ENCODE results near the gene FOXP4. TPM values are rescaled to one million over a fixed set of nuclear protein-coding genes. Genes with fewer than 3 reads are reported as not detected.

FOXP4 gene
- total RNA-seq, 1 donor from 2014 or later: 27.9 TPM

DNA sequence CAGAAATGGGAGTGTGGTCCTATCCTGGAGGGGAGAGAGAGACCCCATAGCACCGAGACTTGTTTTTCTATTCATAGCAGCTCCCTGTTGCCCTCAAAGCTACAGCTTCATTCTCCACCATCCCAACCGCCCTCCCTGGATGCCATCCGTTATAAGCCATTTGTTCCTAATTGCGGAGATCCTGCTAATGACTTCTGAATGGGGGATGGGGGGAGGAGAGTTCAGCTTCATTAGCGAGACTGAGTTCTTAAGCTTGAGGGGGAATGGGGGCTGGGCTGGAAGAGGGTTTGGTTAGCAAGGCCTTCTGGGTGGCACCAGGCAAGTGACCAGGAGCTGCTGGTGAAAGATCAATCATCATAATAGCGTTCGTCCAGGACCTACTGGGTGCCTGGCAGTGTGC is 27.1 kb downstream of the FOXP4 start:
- Mint-ChIP-seq H3K9me3 (ENCODE audit: unreplicated experiment) (peaks cover 6% of the 10 kb centered on the region), H3K36me3 (ENCODE audit: unreplicated experiment) (no peaks in the 10 kb centered on the region), H3K27ac (ENCODE audit: unreplicated experiment) (peak overlapping the region; percentile 49), H3K4me3 (ENCODE audit: unreplicated experiment) (peak overlapping the region; percentile 35), H3K27me3 (ENCODE audit: unreplicated experiment) (peaks cover 13% of the 10 kb centered on the region), H3K4me1 (ENCODE audit: low read depth, unreplicated experiment) (peaks cover 58% of the 10 kb centered on the region)
- TF ChIP-seq, protein P1, sequence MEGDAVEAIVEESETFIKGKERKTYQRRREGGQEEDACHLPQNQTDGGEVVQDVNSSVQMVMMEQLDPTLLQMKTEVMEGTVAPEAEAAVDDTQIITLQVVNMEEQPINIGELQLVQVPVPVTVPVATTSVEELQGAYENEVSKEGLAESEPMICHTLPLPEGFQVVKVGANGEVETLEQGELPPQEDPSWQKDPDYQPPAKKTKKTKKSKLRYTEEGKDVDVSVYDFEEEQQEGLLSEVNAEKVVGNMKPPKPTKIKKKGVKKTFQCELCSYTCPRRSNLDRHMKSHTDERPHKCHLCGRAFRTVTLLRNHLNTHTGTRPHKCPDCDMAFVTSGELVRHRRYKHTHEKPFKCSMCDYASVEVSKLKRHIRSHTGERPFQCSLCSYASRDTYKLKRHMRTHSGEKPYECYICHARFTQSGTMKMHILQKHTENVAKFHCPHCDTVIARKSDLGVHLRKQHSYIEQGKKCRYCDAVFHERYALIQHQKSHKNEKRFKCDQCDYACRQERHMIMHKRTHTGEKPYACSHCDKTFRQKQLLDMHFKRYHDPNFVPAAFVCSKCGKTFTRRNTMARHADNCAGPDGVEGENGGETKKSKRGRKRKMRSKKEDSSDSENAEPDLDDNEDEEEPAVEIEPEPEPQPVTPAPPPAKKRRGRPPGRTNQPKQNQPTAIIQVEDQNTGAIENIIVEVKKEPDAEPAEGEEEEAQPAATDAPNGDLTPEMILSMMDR (IDR thresholded peaks at IDR 0.05; ENCODE audit: partially characterized antibody, unreplicated experiment): no peak
- DNase-seq: no peak

DNA sequence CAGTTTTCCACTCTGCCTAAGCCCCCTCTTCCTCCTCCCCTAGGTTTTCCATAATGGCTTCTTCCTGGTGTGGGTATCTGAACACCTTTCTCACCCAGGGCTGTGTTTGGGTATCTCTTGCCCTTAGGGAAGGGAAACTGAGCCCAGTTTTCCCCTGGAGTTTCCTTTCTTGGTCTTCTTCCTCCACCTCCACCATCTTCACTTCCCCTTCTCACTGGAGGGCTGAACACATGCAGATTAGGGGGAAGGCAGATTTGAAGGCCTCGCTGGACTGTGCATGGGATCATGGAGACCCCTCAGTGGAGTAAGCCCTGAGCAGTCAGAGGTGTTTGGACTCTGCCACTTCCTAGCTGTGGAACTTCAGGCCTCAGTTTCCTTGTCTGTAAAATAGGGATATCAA is 27.8 kb downstream of the FOXP4 start:
- peaks cover 59% of the 10 kb centered on the region for H3K4me1 Mint-ChIP-seq (ENCODE audit: low read depth, unreplicated experiment)
- no peak for DNase-seq
- TF ChIP-seq, protein P1 (IDR thresholded peaks at IDR 0.05; ENCODE audit: partially characterized antibody, unreplicated experiment): no peak
- H3K27me3 Mint-ChIP-seq (ENCODE audit: unreplicated experiment): peaks cover 16% of the 10 kb centered on the region
- H3K36me3 Mint-ChIP-seq (ENCODE audit: unreplicated experiment): no peaks in the 10 kb centered on the region
- H3K9me3 Mint-ChIP-seq (ENCODE audit: unreplicated experiment): peaks cover 7% of the 10 kb centered on the region
- no peak overlapping the region for H3K27ac Mint-ChIP-seq (ENCODE audit: unreplicated experiment)
- H3K4me3 Mint-ChIP-seq (ENCODE audit: unreplicated experiment): no peak overlapping the region

DNA sequence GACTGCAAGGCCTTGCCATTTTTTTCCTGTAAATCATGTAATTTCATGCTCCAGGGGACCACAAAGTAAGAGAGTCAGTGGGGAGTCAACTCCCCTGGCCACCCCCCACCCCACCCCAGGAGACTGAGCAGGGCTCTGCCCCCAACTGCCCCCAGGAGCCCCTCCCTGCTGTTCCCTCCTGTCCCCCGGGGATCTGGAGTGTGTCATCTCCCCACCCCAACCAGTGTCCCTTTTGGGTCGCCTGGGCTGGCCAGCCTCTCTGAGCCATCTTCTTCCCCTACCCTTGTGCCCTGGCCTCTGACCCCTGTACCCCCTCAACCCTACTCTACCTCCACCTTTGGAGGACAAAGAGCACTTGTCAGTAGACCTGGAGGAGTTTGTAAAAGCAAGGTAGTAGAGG is 29.4 kb downstream of the FOXP4 start:
- Mint-ChIP-seq H3K4me3 (ENCODE audit: unreplicated experiment) (no peak overlapping the region), H3K4me1 (ENCODE audit: low read depth, unreplicated experiment) (peaks cover 57% of the 10 kb centered on the region), H3K27me3 (ENCODE audit: unreplicated experiment) (peaks cover 16% of the 10 kb centered on the region), H3K9me3 (ENCODE audit: unreplicated experiment) (peaks cover 6% of the 10 kb centered on the region), H3K27ac (ENCODE audit: unreplicated experiment) (no peak overlapping the region), H3K36me3 (ENCODE audit: unreplicated experiment) (no peaks in the 10 kb centered on the region)
- TF ChIP-seq, protein P1 (IDR thresholded peaks at IDR 0.05; ENCODE audit: partially characterized antibody, unreplicated experiment): no peak
- DNase-seq: no peak

DNA sequence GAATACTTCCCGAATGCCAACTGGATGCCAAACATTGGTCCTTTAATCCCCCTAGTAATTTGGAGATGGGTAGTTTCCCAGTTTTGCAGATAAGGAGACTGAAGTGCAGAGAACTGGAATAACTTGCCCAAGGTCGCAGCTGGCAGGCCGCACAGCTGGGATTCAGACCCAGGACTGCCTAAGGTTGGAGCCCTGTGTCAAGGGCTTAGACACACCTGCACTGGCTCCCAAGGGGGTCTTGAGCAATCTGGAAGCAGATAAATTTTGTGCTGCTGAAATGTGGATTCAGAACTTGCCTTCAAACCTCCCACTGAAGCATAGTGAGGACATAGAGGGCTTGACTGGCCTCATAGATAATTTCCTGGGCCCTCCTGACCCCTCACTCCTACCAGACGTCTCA is 30.5 kb downstream of the FOXP4 start:
- TF ChIP-seq, protein P1 (IDR thresholded peaks at IDR 0.05; ENCODE audit: partially characterized antibody, unreplicated experiment): no peak
- DNase-seq: no peak
- Mint-ChIP-seq H3K36me3 (ENCODE audit: unreplicated experiment) (no peaks in the 10 kb centered on the region), H3K27me3 (ENCODE audit: unreplicated experiment) (peaks cover 16% of the 10 kb centered on the region), H3K4me1 (ENCODE audit: low read depth, unreplicated experiment) (peaks cover 59% of the 10 kb centered on the region), H3K27ac (ENCODE audit: unreplicated experiment) (peak overlapping the region; percentile 96), H3K4me3 (ENCODE audit: unreplicated experiment) (peak overlapping the region; percentile 73), H3K9me3 (ENCODE audit: unreplicated experiment) (peaks cover 6% of the 10 kb centered on the region)

DNA sequence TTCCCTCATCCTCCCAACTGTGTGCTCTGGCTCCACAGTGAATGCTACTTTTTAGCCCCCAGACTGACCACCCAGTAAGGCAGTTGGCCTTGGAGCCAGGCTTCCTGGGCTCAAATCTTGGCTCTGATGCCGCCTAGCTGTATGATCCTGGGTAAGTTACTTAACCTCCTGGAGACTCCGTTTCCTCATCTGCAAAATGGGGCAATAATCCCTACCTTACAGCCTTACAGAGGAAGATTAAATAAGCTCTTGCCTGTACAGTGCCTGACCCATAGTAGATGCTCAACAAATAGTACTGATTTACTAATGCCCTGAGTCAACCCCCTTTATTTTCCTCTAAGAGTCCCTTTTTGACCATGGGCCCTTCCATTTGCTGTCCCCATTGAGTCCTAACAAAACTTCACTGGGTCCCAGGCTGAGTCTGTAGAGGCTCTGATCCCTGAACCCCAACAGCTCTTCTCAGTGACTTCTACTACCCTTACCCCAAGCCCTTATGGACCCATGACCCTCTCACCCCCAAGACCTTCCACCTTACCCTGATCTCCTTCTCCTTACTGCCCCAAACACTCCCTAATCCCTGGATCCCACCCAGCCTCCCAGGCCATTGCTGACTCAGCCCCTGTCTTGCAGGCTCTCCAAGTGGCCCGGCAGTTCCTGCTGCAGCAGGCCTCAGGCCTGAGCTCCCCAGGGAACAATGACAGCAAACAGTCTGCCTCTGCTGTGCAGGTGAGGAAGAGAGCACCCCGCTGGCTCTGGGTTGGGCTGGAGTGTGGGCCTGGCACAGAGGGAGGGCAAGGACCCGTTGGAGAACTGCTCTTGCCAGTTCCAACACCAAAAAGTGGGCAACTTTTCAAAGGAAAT is 31.4 kb downstream of the FOXP4 start:
- TF ChIP-seq, protein P1 (IDR thresholded peaks at IDR 0.05; ENCODE audit: partially characterized antibody, unreplicated experiment): no peak
- no peaks in the 10 kb centered on the region for H3K36me3 Mint-ChIP-seq (ENCODE audit: unreplicated experiment)
- peaks cover 54% of the 10 kb centered on the region for H3K4me1 Mint-ChIP-seq (ENCODE audit: low read depth, unreplicated experiment)
- peaks cover 6% of the 10 kb centered on the region for H3K9me3 Mint-ChIP-seq (ENCODE audit: unreplicated experiment)
- DNase-seq: peak; percentile 44
- H3K27me3 Mint-ChIP-seq (ENCODE audit: unreplicated experiment): peaks cover 16% of the 10 kb centered on the region
- H3K27ac Mint-ChIP-seq (ENCODE audit: unreplicated experiment): peak overlapping the region; percentile 96
- H3K4me3 Mint-ChIP-seq (ENCODE audit: unreplicated experiment): peak overlapping the region; percentile 73
